ENCODE results near the gene SGCA.

GRCh38 chr17:50157891-50158290 lies 7.9 kb upstream of the SGCA start:
- TF ChIP-seq RAD21 (IDR thresholded peaks at IDR 0.05; ENCODE audit: low read depth) (no peak), CEBPB (IDR thresholded peaks at IDR 0.05) (no peak), EP300 (IDR thresholded peaks at IDR 0.05; ENCODE audit: borderline replicate concordance) (no peak), YY1 (IDR thresholded peaks at IDR 0.05; ENCODE audit: low read depth) (no peak), MAX (IDR thresholded peaks at IDR 0.05) (no peak), TCF12 (IDR thresholded peaks at IDR 0.05; ENCODE audit: low read depth) (no peak), NFIC (IDR thresholded peaks at IDR 0.05) (no peak)
